IPS-20b (cell line): ENCODE results near the gene LDHAL6B.
"Not testable (repeated sequence)": the region's sequence is repeated elsewhere in the genome, so short reads cannot be mapped to it uniquely, and the experiment has no call there.

ENCODE experiments used
- H3K27ac ChIP-seq: one replicate; pipeline ENCODE4 v1.5.1; 2013; ENCODE audit warnings: low read length
- H3K27me3 ChIP-seq: 2 replicates; pipeline ENCODE4 v1.6.1; 2013; ENCODE audit warnings: mild to moderate bottlenecking, low read length, inconsistent platforms; ENCODE audit not compliant: insufficient read depth
- H3K36me3 ChIP-seq: 2 replicates; pipeline ENCODE4 v1.6.1; 2013; ENCODE audit warnings: low read depth, mild to moderate bottlenecking, inconsistent platforms, low read length, moderate library complexity; ENCODE audit not compliant: insufficient read depth
- H3K4me1 ChIP-seq: 2 replicates; pipeline ENCODE4 v1.6.1; 2013; ENCODE audit warnings: mild to moderate bottlenecking, control low read depth, inconsistent platforms, low read length, moderate library complexity; ENCODE audit not compliant: insufficient read depth
- H3K4me3 ChIP-seq: 2 replicates; pipeline ENCODE4 v1.5.1; 2013; ENCODE audit warnings: mild to moderate bottlenecking, low read length, inconsistent platforms
- H3K9ac ChIP-seq: 2 replicates; pipeline ENCODE4 v1.6.1; 2013; ENCODE audit warnings: low read depth, mild to moderate bottlenecking, inconsistent platforms, low read length, moderate library complexity
- H3K9me3 ChIP-seq: 2 replicates; pipeline ENCODE4 v1.6.1; 2013; ENCODE audit warnings: mild to moderate bottlenecking, low read depth, low read length, inconsistent platforms; ENCODE audit not compliant: insufficient read depth

The LDHAL6B gene

GRCh38 chr15:59206623-59207183 lies at the start of gene LDHAL6B:
TSS of gene LDHAL6B (plus strand) at chr15:59206843. CDS start at chr15:59206941, 98 bp downstream.
- H3K27ac ChIP-seq: no peak within 1 kb of the TSS
- H3K4me3 ChIP-seq: no peak within 1 kb of the TSS
- H3K4me1 ChIP-seq: no peaks in the 10 kb centered on the region
- peaks cover 84% of the 10 kb centered on the region for H3K36me3 ChIP-seq
- H3K27me3 ChIP-seq: no peaks in the 10 kb centered on the region
- H3K9me3 ChIP-seq: no peaks in the 10 kb centered on the region
- H3K9ac ChIP-seq: no peak within 1 kb of the TSS

- Histone ChIP-seq H3K27ac (no peak overlapping the region), H3K4me1 (no peaks in the 10 kb centered on the region), H3K36me3 (peaks cover 76% of the 10 kb centered on the region), H3K4me3 (no peak overlapping the region), H3K9me3 (no peaks in the 10 kb centered on the region), H3K9ac (no peak overlapping the region), H3K27me3 (no peaks in the 10 kb centered on the region)
These were observed 49.2 kb upstream of the LDHAL6B start for GRCh38 chr15:59157396-59157795.

GRCh38 chr15:59157840-59158700 lies 48.6 kb upstream of the LDHAL6B start:
- Histone ChIP-seq H3K4me3 (no peak overlapping the region), H3K27ac (no peak overlapping the region), H3K4me1 (no peaks in the 10 kb centered on the region), H3K9me3 (no peaks in the 10 kb centered on the region), H3K27me3 (no peaks in the 10 kb centered on the region), H3K9ac (no peak overlapping the region), H3K36me3 (peaks cover 72% of the 10 kb centered on the region)

GRCh38 chr15:59158701-59159034 lies 48.0 kb upstream of the LDHAL6B start:
- no peaks in the 10 kb centered on the region for H3K27me3 ChIP-seq
- no peak overlapping the region for H3K9ac ChIP-seq
- H3K4me3 ChIP-seq: no peak overlapping the region
- no peaks in the 10 kb centered on the region for H3K9me3 ChIP-seq
- no peak overlapping the region for H3K27ac ChIP-seq
- no peaks in the 10 kb centered on the region for H3K4me1 ChIP-seq
- H3K36me3 ChIP-seq: peaks cover 66% of the 10 kb centered on the region

- H3K4me1 ChIP-seq: no peaks in the 10 kb centered on the region
- peaks cover 65% of the 10 kb centered on the region for H3K36me3 ChIP-seq
- no peaks in the 10 kb centered on the region for H3K9me3 ChIP-seq
- no peak overlapping the region for H3K27ac ChIP-seq
- no peak overlapping the region for H3K4me3 ChIP-seq
- H3K27me3 ChIP-seq: no peaks in the 10 kb centered on the region
- no peak overlapping the region for H3K9ac ChIP-seq
These were observed 47.4 kb upstream of the LDHAL6B start for GRCh38 chr15:59159210-59159609.

DNA sequence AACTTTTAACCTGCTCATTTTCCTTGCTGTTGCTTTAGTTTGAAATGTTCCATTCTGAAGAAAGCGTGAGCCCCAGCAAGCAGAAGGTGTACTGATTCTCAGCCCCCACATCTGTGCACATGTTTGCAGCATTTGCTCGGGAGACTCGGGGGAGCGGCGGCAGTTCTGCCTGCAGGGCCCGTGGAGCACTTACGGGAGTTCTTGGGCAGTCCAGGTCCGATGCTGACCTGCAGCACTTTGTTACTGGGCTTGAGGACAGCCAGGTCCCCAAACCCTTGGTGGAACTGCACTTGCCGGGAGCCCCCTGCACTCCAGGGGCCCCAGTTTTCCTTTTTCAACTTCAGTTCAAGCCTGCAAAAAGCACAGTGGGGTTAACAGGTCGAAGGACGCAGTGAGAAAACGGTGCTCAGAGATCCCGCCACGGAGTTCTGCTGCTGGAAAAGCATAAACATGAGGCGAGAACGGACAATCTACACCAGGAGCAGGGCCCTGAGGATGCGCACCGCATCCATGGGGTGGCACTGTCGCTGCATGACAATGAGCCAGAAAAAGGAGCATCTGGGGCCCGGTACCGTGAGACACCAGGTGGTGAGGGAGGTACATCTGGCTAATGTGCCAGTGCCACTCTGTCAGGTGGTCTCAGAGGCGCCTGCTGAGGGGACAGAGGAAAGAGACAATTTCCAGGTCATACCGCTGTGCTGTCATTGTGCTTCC lies 45.6 kb upstream of the LDHAL6B start:
- H3K36me3 ChIP-seq: peaks cover 61% of the 10 kb centered on the region
- H3K4me1 ChIP-seq: peaks cover 3% of the 10 kb centered on the region; the same call in 1 of the 2 replicates
- H3K27ac ChIP-seq: no peak overlapping the region
- no peaks in the 10 kb centered on the region for H3K9me3 ChIP-seq
- no peaks in the 10 kb centered on the region for H3K27me3 ChIP-seq
- no peak overlapping the region for H3K4me3 ChIP-seq
- H3K9ac ChIP-seq: no peak overlapping the region

DNA sequence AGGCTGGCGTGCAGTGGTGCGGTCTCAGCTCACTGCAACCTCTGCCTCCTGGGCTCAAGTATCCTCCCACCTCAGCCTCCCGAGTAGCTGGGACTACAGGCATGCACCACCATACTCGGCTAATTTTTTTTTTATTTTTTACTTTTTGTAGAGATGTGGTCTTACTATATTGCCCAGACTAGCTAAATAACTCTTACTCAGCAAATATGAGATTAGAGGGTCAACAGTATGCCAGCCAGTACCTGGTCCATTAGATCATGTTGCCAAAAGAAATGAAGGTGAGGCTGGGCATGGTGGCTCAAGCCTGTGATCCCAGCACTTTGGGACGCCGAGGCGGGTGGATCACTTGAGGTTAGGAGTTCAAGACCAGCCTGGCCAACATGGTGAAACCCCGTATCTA lies 44.6 kb upstream of the LDHAL6B start:
- H3K27me3 ChIP-seq, H3K4me1 ChIP-seq: not testable (repeated sequence)
- peaks cover 55% of the 10 kb centered on the region for H3K36me3 ChIP-seq

DNA sequence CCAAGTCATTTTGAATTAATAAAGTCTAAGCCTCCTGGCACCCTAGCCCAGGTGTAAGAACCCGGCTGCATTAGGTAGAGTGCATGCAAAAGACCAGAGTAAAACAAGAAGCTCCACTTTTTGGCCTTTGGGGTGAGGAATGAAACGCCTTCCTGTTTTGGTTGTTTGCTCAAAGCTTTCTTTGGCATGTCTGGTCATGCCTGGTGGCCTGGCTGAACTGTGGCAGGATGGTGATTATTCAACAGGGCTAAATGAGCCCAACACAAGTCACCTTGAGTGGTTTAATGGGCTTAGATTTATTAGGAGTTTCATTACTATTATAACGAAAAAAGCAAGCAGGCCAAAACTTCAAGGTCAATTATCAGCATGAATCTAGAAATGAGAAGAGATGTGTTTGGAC lies 40.9 kb upstream of the LDHAL6B start:
- Histone ChIP-seq H3K9ac (no peak overlapping the region), H3K4me3 (no peak overlapping the region), H3K36me3 (peaks cover 28% of the 10 kb centered on the region), H3K9me3 (no peaks in the 10 kb centered on the region), H3K27ac (no peak overlapping the region), H3K27me3 (no peaks in the 10 kb centered on the region), H3K4me1 (peaks cover 3% of the 10 kb centered on the region; the same call in 1 of the 2 replicates)

More for the DNA sequence above, 44.6 kb upstream of the LDHAL6B start:
- not testable (repeated sequence) for H3K4me3 ChIP-seq, H3K9ac ChIP-seq, H3K27ac ChIP-seq, H3K9me3 ChIP-seq

DNA sequence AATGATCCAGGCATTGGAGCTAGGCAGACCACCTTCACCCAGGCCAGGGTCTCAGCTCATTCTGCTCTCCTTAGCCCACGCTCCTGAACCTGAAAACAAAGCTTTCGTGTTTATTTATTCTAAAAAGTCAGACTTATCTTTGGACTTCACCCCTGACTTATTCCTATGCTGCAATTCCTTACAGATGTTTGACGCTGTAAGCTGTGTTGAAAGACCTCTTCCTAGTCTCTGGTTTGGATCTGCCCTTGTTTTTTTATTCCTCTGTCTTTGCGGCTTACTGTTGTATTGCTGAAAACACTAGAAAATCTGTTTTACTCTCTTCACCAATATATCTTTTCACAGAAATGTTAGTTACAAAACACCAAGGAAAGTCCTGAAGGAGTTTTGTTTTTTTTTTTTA lies 40.5 kb upstream of the LDHAL6B start:
- Histone ChIP-seq H3K4me1 (peaks cover 3% of the 10 kb centered on the region; the same call in 1 of the 2 replicates), H3K4me3 (no peak overlapping the region), H3K36me3 (peaks cover 29% of the 10 kb centered on the region)

GRCh38 chr15:59166601-59167265 lies 39.9 kb upstream of the LDHAL6B start:
- Histone ChIP-seq H3K4me3 (no peak overlapping the region), H3K27me3 (no peaks in the 10 kb centered on the region), H3K36me3 (peaks cover 35% of the 10 kb centered on the region), H3K9ac (no peak overlapping the region), H3K27ac (no peak overlapping the region), H3K4me1 (peaks cover 3% of the 10 kb centered on the region; the same call in 1 of the 2 replicates), H3K9me3 (no peaks in the 10 kb centered on the region)

More for the DNA sequence above, 40.5 kb upstream of the LDHAL6B start:
- Histone ChIP-seq H3K9me3 (no peaks in the 10 kb centered on the region), H3K9ac (no peak overlapping the region), H3K27me3 (no peaks in the 10 kb centered on the region), H3K27ac (no peak overlapping the region)

- H3K9me3 ChIP-seq: no peaks in the 10 kb centered on the region
- H3K9ac ChIP-seq: no peak overlapping the region
- H3K36me3 ChIP-seq: peaks cover 43% of the 10 kb centered on the region
- no peak overlapping the region for H3K27ac ChIP-seq
- H3K4me3 ChIP-seq: no peak overlapping the region
- no peaks in the 10 kb centered on the region for H3K27me3 ChIP-seq
- H3K4me1 ChIP-seq: peaks cover 3% of the 10 kb centered on the region; the same call in 1 of the 2 replicates
These were observed 38.1 kb upstream of the LDHAL6B start for GRCh38 chr15:59168536-59168935.
